Stimulated activated CD8-positive, alpha-beta memory T cell treated with anti-CD3 and anti-CD28 coated beads, Interleukin-15, amount 100 ng/mL, for 24 hours (primary cell): ENCODE data around the gene CLCN5.

Experiments
- DNase-seq: peaks from one replicate; pipeline ENCODE4 v3.0.0-alpha.2; 2020; ENCODE audit warnings: low read depth

CLCN5 gene

DNA sequence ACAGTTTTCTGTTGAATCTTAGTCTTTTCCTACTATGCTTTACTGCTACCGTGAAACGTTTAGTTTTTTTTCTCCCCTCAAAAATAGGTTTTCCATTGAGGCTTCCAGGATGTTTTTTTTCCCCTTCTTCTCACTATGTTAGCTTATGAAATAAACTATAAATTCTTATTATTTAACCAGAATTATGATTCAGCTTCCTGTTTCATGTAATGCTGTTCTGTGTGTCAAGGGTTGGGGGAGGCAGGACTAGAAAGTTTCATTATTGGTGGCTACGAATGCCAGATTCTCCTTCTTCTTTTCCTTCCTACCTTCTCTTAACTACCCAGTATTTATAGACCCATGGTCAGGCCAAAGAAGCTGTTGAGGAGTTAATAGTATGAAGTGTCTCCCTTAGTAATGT is 11.8 kb downstream of the CLCN5 start:
- DNase-seq: no peak

DNA sequence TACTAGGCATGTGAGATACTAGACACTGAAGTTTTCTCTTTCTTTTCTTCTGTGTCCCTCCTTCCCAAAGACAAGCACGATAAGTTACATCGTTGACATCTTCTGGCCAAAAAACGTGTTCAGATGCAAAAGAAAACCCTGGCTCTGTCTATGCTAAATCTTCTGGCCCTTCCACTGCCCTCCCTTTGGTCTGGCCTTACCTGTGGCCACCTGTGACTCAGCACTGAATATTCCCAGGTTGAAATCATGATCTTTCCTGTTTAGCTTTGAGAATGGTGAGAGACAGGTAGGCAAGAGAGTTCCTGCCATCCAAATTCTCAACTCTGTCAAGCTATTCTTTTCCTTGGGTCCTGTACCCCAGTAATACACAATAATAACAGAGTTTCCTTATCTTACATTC is 12.3 kb downstream of the CLCN5 start:
- DNase-seq: no peak

DNA sequence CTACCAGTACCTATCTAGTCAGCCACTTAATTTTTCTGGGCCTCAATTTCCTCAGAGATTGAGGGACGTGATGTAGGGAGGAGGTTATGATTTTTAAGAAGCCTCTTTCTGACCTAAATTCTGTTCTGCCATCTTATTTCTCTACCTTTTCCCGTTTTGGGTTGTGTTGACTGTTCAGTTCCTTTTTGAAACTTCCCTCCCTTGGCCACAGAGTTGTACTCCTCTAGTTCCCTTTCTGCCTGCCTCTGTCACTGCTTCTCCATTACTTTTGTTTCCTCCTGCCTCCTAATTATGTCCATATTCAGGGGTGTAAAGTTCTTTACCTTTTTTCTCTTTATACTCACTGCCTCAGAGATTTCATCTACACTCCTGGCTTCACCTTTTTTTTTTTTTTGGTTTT is 25.4 kb downstream of the CLCN5 start:
- DNase-seq: no peak

DNA sequence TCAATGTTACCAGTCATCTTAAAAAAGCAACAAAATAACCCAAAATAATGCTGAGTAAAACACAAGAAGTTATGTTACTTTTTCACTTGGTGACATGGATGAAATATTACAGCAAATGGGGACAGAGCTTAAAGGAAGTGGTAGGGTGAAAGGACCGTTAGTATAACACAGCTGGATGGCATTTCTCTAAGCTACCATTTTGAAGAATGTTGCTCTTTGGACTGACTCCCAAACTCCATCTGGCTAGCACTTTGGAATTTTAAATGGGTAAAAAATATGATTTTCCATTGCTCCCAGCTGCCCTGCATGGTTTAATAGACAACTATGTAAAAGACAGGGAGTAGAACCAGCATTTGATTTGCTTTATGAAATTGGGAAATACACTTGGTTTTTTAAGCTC is 27.6 kb downstream of the CLCN5 start:
- no peak for DNase-seq

DNA sequence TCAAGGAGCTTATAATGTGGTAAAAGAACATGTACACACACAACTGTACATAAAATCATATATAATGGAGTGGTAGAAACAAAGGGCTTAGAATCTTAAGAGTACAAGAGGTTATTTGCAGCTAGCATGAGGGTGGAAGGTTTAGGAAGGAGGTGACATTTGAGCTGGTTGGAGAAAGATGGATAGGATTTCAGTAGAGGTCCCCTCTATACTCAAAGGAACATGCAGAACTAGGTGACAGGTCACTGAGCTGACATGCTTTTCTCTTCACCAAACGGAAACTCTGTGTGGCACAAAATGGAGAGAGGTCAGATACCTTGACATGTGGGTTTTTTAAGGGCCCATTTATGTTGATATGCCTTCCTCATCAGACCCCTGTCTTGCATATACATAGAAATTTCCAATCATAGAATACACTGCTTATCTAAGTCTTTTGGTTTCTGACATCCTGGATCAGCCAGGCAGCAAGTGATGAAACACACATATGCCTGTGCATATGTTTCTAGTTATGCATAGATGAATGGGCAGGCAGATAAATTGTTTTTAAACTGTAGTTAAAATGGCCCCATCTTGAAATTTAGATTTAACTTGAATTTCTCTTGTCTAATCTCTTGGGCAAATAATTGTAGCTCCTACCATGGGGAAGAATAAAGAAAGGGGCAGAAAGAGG is 29.3 kb downstream of the CLCN5 start:
- DNase-seq: no peak

DNA sequence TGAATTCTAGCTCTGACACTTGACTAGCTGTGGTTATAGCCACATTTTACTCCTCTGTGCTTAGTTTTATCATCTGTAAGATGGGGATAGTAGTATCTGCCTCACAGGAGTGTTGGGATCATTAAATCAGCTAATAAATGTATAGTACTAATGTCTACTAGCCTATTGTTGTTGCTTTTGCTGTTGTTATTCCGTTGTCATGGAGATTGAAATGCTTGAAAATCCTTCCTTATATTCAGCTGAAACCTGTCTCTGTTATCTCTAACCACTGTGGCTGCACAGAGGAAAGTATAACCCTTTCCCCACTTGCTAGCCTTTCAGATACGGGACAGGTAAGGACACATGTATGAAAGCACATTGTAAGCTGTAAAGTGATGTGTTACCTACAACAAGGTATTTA is 33.9 kb downstream of the CLCN5 start:
- DNase-seq: no peak

DNA sequence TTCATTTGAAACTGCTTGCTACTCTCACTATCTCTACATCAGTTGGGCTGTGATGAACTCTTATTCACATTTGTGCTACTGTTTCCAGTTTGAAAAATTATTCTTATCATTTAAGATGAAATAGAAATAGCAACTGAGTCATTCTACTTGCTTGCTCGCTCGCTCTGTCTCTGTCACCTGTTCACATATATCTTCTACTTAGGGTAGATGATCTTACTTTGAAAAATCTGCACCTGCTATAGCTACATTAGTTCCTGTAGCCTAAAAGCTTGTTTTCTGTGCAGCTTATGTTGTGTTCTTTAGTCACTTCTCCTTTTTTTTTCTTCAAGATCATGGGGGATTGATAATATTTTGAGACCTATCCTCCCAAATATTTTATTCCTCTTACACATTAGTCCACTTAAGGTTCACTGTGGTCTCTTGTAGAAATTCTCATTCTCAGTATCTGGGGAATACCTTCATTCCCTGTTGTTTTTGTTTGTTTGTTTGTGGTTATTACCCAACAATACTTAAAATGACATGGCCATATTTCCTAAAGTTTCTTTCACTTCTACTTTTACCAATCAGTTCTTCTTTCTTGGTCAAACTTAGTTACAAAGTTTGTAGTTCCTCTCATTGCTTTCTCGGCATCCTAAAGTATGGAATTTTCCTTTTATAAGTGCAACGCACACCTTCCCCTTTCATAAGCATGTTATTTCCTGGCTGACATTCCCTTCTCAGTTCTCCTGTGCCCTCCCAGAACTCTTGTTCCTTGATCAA is 36.5 kb downstream of the CLCN5 start:
- DNase-seq: no peak

DNA sequence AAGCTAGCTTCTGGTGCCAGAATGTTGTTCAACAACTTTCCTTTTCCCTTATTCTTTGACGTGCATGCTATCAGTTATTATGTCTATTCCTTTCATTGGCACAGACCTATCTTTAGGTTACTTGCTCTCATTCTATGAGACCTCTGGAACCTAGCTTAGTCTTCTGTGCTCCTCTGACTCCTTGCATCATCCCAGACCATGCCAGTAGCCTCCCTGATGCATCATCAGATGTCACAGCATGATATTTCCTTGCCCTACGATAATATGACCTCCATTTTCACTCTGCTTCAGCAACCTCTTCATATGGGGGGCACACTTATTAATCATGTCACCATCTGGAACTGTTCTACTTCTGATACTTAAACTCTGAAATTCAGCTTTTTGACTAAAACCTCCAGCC is 37.2 kb downstream of the CLCN5 start:
- no peak for DNase-seq

DNA sequence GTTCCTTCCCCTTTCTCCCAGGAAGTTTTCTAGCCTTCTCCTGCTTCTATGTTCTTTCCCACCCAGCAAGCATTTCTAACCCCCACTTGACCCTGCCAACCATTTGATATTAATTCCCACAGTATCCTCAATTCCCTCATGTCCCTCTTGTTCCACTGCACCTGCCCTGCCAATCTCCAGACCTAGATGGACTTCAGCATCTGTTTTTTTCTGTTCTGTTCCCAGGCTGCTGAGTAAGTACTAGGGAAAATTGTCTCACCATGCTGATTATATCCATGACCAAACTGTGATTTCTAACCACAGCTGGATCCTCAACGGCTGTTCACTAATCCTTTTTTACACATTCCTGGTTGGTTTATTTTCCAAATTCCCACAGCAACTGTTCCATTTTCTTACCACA is 37.7 kb downstream of the CLCN5 start:
- no peak for DNase-seq

DNA sequence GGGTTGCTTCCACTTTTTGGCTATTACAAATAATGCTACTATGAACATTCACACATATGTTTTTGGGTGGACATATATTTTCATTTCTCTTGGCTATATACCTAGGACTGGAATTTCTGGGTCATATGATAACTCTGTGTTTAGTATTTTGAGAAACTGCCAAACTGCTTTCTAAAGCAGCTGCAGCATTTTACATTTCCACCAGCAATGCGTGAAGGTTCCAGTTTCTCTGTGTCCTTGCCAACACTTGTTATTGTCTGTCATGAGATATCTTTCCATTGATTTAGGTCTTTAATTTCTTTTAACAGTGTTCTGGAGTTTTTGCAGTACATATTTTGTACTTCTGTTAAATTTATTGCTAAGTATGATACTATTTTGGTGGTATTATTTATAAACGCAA is 48.3 kb downstream of the CLCN5 start:
- DNase-seq: no peak

DNA sequence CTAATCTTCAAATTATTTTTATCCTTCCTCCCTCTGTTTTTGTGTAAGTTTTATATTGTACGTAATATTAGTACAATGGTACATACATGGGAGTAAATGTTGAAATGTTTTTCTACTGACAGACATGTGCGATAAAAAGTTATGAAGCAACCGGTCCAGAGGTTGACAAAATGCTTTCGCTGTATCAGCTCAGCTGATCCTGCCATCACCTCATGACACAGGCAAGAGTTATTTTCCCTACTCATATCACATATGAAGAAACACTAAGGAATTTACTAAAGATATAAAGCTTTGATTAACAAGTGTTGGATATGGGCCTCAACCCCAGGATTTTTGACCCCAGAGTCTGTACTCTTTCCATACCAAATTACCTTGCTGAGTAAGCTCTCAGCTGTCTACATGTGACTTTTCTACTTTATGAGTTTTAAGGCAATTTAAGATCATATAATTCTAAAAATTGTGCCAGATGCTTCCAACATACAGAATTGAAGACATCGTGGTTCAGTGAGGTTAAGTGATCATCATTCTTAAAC is 50.0 kb downstream of the CLCN5 start:
- DNase-seq: no peak

DNA sequence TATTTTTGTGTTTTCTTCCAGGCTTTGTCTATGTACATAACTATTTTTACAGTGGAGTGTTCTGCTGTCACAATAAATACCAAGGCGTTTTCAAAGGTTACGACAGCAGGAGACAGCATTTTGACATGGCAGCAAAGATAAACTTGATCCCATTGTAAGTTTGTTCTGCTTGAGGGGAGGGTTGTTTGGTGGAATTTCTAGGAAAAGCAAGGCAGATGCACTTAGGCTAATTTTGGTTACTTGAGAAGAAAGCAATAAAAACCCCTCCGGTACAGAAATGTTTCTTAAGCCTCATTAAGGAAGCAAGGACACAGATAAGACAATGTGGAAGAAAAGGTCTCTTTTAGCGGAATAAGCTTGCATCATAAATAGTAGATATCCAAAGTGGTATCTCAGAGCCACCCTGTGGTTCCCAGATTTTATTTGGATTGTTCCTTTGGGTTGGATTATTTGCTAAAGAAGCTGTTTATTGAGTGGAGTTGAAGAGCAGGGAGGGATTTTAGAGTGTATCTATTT is 54.3 kb downstream of the CLCN5 start:
- no peak for DNase-seq

DNA sequence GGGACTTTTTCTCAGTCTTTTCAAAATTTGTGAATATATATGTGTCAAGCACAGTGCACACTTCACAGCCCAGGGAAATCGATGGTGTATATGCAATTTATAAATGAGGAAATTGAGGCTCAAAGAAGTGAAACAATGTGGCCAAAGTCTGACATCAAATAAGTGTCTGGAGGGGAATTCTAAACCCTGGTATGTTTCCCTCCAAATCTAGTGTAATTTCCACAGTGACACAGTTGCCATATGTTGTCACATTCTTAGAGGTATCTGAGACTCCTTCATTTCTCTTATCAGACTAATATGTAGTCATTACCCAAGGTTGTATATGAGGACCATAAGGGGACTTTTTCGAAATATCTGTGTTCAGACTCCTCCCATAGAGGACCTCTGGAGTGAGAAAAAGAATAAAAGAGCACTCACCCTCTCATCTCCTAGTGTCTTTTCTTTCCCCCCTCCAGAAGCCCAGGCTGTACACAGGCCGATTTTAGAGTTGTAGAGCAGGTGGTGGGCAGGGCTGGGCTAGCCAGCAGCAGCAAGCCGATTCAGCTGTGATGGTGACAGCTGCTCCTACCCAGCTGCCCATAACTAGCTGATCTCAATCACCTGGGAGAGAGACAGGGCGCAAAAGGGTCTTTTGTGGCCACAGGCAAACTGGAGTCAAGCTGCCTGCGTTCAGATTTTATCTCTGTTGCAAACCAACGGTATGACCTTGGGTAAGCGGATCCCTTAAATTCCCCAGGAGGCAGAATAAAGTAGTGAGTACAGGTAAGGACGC is 55.1 kb downstream of the CLCN5 start:
- no peak for DNase-seq

DNA sequence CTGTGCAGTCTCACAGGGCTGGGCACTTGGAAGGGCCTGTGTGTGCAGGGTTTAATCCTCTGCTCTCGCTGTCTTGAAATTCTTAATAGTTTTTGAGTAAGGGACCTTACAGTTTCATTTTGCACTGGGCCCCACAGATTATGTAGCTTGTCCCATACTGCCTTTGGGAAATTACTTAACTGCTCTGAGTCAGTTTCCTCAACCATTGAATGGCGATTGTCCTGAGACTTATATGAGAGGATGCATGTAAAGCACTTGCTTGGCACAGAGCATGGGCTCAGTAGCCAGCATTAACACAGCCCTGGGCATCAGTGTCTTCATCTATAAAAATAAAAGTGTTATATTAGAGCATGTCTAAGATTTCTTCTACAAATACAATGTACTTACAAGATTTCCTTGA is 55.8 kb downstream of the CLCN5 start:
- no peak for DNase-seq

DNA sequence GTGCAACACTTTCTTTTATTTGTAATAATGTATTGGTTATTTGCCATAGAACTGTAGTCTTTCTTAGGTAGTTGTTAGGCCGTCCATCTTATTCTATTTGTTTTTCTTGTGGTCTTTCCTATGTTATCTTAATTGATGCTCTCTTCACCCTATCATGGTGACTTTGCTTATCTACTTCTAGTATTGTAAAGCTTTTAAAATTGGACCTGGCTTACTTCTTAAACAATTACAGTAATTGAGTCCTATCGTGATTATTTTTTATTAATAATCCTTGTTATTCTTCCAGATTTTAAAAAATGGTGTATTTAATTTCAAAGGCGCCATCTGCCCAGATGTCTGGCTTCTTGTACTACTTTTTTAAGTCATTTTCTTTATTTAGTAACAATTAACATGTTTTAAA is 63.7 kb downstream of the CLCN5 start:
- DNase-seq: no peak

DNA sequence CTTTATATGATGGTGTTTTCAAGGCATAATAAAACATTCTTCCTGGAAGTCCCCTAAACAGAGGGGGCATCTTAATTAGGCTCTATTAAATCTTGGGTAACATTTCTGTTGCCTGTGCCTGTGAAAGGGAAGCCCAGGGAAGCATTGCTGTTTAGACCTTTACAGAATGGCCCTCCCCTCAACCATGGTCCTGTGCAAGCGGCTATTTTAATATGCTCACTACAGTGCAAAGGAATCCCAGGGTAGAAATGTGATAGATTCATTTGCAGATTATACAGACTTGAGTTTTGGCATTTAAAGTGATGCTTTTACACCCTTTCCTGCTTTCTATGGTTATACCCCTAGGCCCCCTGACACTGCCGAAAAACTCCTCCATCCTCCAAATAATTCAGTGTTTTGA is 65.3 kb downstream of the CLCN5 start:
- no peak for DNase-seq

DNA sequence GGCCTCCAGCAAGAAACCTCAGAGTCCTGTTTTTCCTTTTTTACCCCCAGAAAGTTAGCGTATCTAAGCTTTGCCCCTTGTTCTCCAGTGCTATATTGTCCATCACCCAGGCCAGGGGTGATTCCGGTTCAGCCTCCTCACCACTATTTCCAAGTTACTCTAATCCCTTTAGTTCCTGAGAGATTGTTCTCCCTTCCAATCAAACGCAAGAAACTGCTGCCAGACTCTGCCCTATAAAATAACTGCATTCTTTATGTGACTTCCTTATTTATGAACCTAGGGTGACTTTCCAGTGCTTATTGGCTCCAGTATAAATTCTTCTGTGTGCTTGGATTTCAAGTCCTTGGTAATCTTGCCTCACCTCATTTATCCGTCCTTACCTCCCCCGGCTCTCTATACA is 65.7 kb downstream of the CLCN5 start:
- no peak for DNase-seq

DNA sequence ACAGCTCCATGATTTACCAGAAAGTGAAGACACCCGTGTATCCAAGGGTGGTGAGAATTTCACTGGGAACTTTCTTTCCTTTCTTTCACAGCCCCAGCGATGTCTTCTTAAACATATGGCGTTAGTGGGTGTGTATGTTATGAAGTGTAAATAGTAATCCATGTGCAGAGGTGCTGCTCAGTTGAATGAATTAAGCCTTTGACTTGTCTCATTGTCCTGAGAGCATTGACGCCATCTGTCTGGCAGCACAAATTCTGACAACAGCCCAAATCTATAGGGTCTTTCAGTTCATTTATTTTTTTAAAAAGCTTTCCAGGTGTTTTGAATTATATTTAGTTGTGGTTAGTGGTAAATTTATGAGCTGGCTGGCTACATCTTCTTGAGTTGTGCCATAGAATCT is 69.4 kb downstream of the CLCN5 start:
- DNase-seq: no peak

DNA sequence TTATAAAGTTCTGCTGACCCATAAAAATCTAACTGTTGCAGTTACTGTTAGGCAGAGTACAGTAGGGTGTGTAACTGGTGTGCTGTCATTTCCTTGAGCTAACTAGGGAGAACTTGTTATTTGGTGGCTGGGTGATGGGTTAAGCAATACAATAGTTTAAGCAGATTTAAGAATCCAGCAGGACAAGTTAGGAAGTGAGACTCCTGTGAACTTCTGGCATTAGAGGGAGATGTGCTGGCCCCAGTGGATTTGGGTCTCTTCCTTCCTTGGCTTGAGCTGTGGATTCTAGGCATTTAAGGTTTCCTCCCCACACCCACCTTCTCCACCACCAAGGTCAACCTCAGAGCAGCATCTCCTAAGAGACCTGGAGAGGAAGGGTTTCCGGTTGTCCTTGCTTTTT is 70.5 kb downstream of the CLCN5 start:
- no peak for DNase-seq

DNA sequence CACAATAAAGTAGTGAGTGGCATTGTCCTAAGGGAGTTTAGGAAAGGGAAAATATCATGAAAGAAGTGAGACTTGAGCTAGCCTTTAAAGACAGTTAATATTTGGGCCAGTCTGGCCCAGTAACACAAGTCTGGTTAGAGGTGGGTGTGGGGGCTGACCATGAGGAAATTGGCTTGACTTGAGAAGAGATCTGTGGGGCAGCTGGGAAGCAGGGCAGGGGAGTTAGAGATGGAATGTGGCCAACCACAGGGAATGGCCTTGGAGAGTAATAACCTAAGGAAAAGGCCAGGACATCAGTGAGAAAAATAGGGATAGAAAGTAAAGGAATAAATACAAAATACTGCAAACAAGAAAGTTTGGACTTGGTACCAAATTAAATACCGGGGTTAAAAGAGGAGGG is 71.3 kb downstream of the CLCN5 start:
- DNase-seq: no peak

DNA sequence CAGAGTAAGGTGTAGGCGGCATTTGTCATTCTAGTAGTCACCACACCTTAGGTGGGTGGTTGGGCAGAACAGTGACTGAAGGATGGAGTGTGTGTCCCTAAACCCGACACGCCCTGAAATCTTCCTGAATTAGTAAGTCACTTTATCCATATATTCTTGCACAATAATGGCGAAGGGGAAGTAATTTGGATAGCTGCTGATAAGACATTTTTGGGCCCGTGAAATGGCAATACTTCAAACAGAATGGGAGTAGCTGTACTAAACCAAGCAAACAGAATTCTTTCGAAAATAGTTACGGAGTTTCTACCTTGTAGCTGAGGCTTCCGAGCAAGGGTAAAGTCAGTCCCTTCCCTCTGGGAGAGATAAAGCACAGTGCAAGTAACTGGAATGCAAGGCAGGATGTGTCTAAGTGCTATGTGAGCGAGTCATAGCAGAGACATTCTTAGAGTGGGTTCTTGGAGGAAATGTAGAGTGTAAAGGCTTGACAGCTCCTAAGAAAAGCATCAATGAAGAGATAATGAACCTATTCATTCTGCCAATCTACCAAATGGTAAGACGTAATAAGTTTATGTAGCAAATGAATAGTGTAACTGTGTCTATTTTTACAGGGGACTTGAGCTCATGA is 72.8 kb downstream of the CLCN5 start:
- DNase-seq: no peak

DNA sequence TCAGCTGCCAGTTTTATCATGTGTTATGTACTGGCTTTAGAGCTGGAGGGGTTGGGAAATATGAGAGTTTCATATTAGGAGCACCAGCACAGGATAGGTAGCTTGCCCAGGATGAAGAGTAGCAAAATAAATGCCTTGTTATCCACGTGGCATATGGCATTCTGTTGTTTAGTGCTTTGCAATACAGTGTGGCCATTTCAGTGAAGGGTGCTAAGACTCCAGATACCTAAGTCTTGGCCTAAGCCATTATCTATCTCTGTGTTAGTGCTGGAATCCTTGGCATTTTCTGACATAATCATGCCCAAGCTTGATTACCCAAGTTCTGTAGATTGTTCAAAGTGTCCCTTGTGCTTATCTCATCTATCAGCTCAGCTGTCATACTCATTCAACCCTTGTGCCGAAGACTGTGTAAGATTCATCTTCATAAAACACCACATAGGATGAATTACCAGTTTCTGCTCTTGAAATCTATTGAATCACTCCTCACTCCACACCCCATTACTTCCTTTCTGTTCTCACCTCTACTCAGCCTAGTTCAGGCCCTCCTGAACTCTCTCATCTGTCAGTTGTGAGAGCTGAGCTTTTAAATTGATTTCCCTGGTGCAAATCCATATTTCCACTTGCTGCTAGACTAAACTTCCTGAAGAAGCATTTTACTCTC is 73.5 kb downstream of the CLCN5 start:
- no peak for DNase-seq
